Stimulated activated CD4-positive, alpha-beta T cell treated with anti-CD3 and anti-CD28 coated beads, Interleukin-12 subunit alpha, Interleukin-12 subunit beta, amount 100 ng/mL, for 4 hours (primary cell): ENCODE results near the gene TIGD3.

Experiments used
- DNase-seq: peaks from one replicate; pipeline ENCODE4 v3.0.0-alpha.2; 2020

The TIGD3 gene

GRCh38 chr11:65390996-65391395 is 36.4 kb downstream of the TIGD3 start:
- DNase-seq = no peak

- DNase-seq = no peak
Measured at GRCh38 chr11:65392186-65392829, 37.8 kb downstream of the TIGD3 start.

- no peak for DNase-seq
Measured at GRCh38 chr11:65392899-65393298, 38.3 kb downstream of the TIGD3 start.

GRCh38 chr11:65393513-65394079 is 39.0 kb downstream of the TIGD3 start:
- DNase-seq = no peak

- DNase-seq = no peak
Measured at GRCh38 chr11:65394125-65394536, 39.6 kb downstream of the TIGD3 start.

- DNase-seq = no peak
Measured at GRCh38 chr11:65395961-65396530, 41.5 kb downstream of the TIGD3 start.

GRCh38 chr11:65396769-65397745 is 42.5 kb downstream of the TIGD3 start:
- DNase-seq = no peak

- no peak for DNase-seq
Measured at GRCh38 chr11:65398362-65398910, 43.9 kb downstream of the TIGD3 start.

GRCh38 chr11:65399249-65399648 is 44.7 kb downstream of the TIGD3 start:
- no peak for DNase-seq

- no peak for DNase-seq
Measured at GRCh38 chr11:65399845-65400244, 45.3 kb downstream of the TIGD3 start.

GRCh38 chr11:65400307-65401072 is 45.9 kb downstream of the TIGD3 start:
- no peak for DNase-seq

GRCh38 chr11:65401073-65401802 is 46.7 kb downstream of the TIGD3 start:
- DNase-seq = no peak

GRCh38 chr11:65401803-65402248 is 47.3 kb downstream of the TIGD3 start:
- DNase-seq = no peak

- no peak for DNase-seq
Measured at GRCh38 chr11:65402790-65403189, 48.2 kb downstream of the TIGD3 start.

GRCh38 chr11:65403607-65404121 is 49.1 kb downstream of the TIGD3 start:
- no peak for DNase-seq

- DNase-seq = no peak
Measured at GRCh38 chr11:65404210-65404609, 49.7 kb downstream of the TIGD3 start.

GRCh38 chr11:65404638-65405339 is 50.2 kb downstream of the TIGD3 start:
- no peak for DNase-seq
